ENCODE measurements around the gene DPP9.

- TF ChIP-seq MAX (IDR thresholded peaks at IDR 0.05): no peak
- no peak for TF ChIP-seq CEBPB (IDR thresholded peaks at IDR 0.05)
- TF ChIP-seq RAD21 (IDR thresholded peaks at IDR 0.05; ENCODE audit: low read depth): no peak
- TF ChIP-seq CREB1 (IDR thresholded peaks at IDR 0.05; ENCODE audit: low read depth): no peak
- no peak for TF ChIP-seq TAF1 (IDR thresholded peaks at IDR 0.05; ENCODE audit: low read depth)
- no peak for TF ChIP-seq EP300 (IDR thresholded peaks at IDR 0.05; ENCODE audit: borderline replicate concordance)
- TF ChIP-seq EGR1 (IDR thresholded peaks at IDR 0.05): no peak
- no peak for TF ChIP-seq ZBTB7A (IDR thresholded peaks at IDR 0.05; ENCODE audit: low read depth)
- no peak for TF ChIP-seq TEAD4 (IDR thresholded peaks at IDR 0.05)
- TF ChIP-seq REST (IDR thresholded peaks at IDR 0.05; ENCODE audit: low read depth): no peak
- TF ChIP-seq YY1 (IDR thresholded peaks at IDR 0.05; ENCODE audit: low read depth): no peak
- TF ChIP-seq USF1 (IDR thresholded peaks at IDR 0.05): no peak
- no peak for TF ChIP-seq FOXM1 (IDR thresholded peaks at IDR 0.05; ENCODE audit: borderline replicate concordance, low read depth)
- TF ChIP-seq TCF12 (IDR thresholded peaks at IDR 0.05; ENCODE audit: low read depth): no peak
Measured at GRCh38 chr19:4639531-4640246, 84.0 kb downstream of the DPP9 start.
